Heart left ventricle (tissue), 16 donors: ENCODE measurements around the gene GFI1B. TPM values are rescaled to one million over a fixed set of nuclear protein-coding genes. Genes with fewer than 3 reads are reported as not detected.

Experiments used
- ATAC-seq, 4 donors: fragments of 200-7000 bp; cut with Tn5 transposase; one replicate each; pipeline ENCODE4 v1.9.1; 2020 to 2022; ENCODE audit warnings: moderate library complexity in 4 of 4, mild to moderate bottlenecking in 3 of 4, moderate number of reproducible peaks in 1 of 4
- DNase-seq, 5 donors: peaks; one replicate each; pipeline ENCODE4 v3.0.0-alpha.2; 2020
- H3K27ac ChIP-seq, 12 donors: fragments of 200-600 bp; sonication (generic) in 4 of 12; one replicate each; pipeline versions ENCODE4 v1.5.0 to v1.8.0; 2016 to 2022; ENCODE audit warnings: mild to moderate bottlenecking in 2 of 12
- H3K27me3 ChIP-seq, 9 donors: fragments of 200-600 bp; sonication (generic) in 2 of 9; one replicate each; pipeline versions ENCODE4 v1.5.1 to v1.8.0; 2016 to 2022; ENCODE audit warnings: mild to moderate bottlenecking in 3 of 9
- H3K36me3 ChIP-seq, 9 donors: fragments of 200-600 bp; sonication (generic) in 2 of 9; one replicate each; pipeline versions ENCODE4 v1.5.0 to v1.8.0; 2018 to 2022; ENCODE audit warnings: mild to moderate bottlenecking in 2 of 9
- H3K4me1 ChIP-seq, 12 donors: fragments of 200-600 bp; sonication (generic) in 4 of 12; one replicate each; pipeline versions ENCODE4 v1.5.0 to v1.8.0; 2016 to 2022; ENCODE audit warnings: mild to moderate bottlenecking in 3 of 12
- H3K4me3 ChIP-seq, 12 donors: fragments of 200-600 bp; sonication (generic) in 4 of 12; one replicate each; pipeline versions ENCODE4 v1.5.0 to v1.8.0; 2017 to 2022; ENCODE audit warnings: mild to moderate bottlenecking in 9 of 12, moderate library complexity in 4 of 12
- H3K9me3 ChIP-seq, 12 donors: fragments of 200-600 bp; sonication (generic) in 4 of 12; one replicate each; pipeline versions ENCODE4 v1.5.0 to v1.8.0; 2016 to 2022; ENCODE audit warnings: mild to moderate bottlenecking in 1 of 12
- POLR2A ChIP-seq, 2 donors: fragments of 450-650 bp; IDR thresholded peaks; one replicate each; pipeline ENCODE4 v1.6.1; 2017; ENCODE audit warnings: antibody characterized with exemption in 2 of 2, mild to moderate bottlenecking in 2 of 2, moderate library complexity in 2 of 2
- WGBS, 4 donors: extraction: QIAGEN DNeasy Blood & Tissue Kit in 2 of 4; methylation state at CpG; one replicate each; pipeline versions ENCODE4 v1.1.5 to v1.1.7; 2013 to 2018; 5-methylcytosine and 5-hydroxymethylcytosine counted together
- intact Hi-C, 10 donors: fragments of 100-400 bp; cut with DNase I; formaldehyde crosslinking; loops; one replicate each; pipeline versions ENCODE4 v1.11.1 to v1.14.2; 2022
- polyA plus RNA-seq, 2 donors: library from polyadenylated mRNA; stranded (reverse); fragments of 200-250 nt; gene quantifications; one replicate each; pipeline ENCODE4 v1.2.3, GENCODE V29; 2013
- total RNA-seq, 9 donors: library from RNA; depleted of rRNA in 2 of 9; stranded (reverse); fragments of >200 nt in 2 of 9; fragmentation: NEBNext Ultra II Directional in 3 of 9; extraction: Animal tissue kit (Norgen Biotek cat#: 25700) in 3 of 9; gene quantifications; one replicate each; pipeline versions ENCODE4 v1.1.0 to v1.2.4, GENCODE V29; 2016 to 2023
- TF ChIP-seq, protein P1 (sequence below), 12 donors: fragments of 200-600 bp; sonication (generic) in 4 of 12; IDR thresholded peaks; one replicate each; pipeline versions ENCODE4 v1.5.0 to v1.8.0; 2018 to 2022; ENCODE audit warnings: antibody characterized with exemption in 12 of 12, mild to moderate bottlenecking in 5 of 12
- donor health status: ischemic (EF 13 %, LVEDD 7.1; RV severe dilation, severe dysfunction).
- donor health status: healthy with polysubstance abuse.
- donor health status: DM: no; HTN: yes; CAD: no.
- donor health status: DM: no; HTN: no; CAD: no.
- donor health status: ischemic (EF 25% LVEDD 6.9; RV normal size, moderate dysfunction).
- donor health status: ischemic (EF 25% LVEDD 5.7; RV mildly dilated, moderate dysfunction).
- donor health status: healthy.
- donor health status: DM: yes; HTN: yes; CAD: no.
- donor health status: ischemic (EF 35%, LVEDD 5.7; RV mildly dilated, moderate dysfunction).
- donor health status: nonischemic (EF 11% LVEDD 7.7; RV severe dilation, severe dysfunction).
- donor health status: DM: yes; HTN: yes; CAD: no.
- donor health status: PGD.
- donor health status: ischemic (EF 29% LVEDD 5.4; RV normal size, mild dysfunction).
- donor health status: nonischemic (EF 23%, LVEDD 6.1; RV moderate dilation, normal function).

Gene GFI1B
- total and polyA plus RNA-seq, 11 donors = 0.06 to 0.39 (median 0.31) TPM; not detected in 6

DNA sequence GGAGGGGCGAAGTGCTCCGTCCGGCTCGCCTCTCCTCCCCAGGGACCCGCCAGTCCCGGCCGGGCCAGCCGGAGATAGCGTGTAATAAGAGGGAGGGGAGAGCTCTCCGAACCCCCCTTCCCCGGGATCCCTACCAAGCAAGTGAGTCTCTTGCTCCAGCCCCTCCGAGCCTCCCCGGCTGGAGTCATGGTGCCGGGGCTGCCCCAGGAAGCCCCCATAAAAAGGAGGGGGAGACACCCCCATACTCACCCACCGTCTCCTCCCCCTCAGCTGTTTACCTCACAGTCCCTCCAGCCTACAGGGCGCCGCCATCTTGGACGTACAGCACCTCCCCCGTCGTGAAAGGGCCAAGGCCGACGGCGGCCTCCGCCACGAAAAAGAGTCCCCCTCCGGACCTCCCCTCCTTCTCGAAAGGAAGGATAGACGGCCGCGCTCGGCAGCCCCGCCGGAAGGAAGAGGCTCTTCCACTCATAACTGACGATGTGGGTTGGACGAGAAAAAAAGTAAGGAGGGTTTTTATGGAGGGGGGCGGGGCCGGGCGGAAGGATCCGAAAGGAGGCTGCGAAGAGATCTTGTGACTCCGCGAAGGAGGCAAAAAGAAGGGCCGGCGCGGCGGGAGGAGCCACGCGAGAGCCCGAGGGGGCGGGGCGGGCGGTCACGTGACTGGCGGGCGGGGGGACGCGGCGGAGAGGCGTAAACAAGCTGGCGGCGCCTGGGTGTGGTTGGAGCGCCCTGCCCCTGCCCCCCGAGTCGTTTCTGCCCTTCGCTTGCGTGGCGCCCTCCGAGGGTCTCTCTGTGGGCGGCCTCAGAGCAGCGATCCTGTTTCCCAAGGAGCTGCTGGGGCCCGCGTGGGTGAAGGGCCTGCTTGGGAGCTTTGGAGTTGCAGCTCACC, 34.0 kb upstream of the GFI1B start, which contains the start of gene TSC1:
TSC1 (minus strand) TSS at position 323 of the 892 bp plus-strand sequence. CDS start 15,744 bp downstream, outside the sequence.
- Histone ChIP-seq H3K4me1 (peaks cover 0 to 50% (median 39%) of the 10 kb centered on the region in 12 donors), H3K4me3 (peak within 1 kb of the TSS; percentile 94 to 100 (median 96)), H3K36me3 (no peaks in the 10 kb centered on the region), H3K27ac (peak within 1 kb of the TSS; percentile 95 to 100 (median 97)), H3K9me3 (no peaks in the 10 kb centered on the region), H3K27me3 (no peaks in the 10 kb centered on the region)
- ATAC-seq (peak; percentile 83 to 93 (median 92)), DNase-seq (peak; percentile 97 to 99 (median 98))
- 0 to 1% (median 1%) methylated on average over 50 to 72 of the region's 72 CpGs for WGBS, 4 donors
- intact Hi-C loops = no loop called here
- TF ChIP-seq, protein P1, sequence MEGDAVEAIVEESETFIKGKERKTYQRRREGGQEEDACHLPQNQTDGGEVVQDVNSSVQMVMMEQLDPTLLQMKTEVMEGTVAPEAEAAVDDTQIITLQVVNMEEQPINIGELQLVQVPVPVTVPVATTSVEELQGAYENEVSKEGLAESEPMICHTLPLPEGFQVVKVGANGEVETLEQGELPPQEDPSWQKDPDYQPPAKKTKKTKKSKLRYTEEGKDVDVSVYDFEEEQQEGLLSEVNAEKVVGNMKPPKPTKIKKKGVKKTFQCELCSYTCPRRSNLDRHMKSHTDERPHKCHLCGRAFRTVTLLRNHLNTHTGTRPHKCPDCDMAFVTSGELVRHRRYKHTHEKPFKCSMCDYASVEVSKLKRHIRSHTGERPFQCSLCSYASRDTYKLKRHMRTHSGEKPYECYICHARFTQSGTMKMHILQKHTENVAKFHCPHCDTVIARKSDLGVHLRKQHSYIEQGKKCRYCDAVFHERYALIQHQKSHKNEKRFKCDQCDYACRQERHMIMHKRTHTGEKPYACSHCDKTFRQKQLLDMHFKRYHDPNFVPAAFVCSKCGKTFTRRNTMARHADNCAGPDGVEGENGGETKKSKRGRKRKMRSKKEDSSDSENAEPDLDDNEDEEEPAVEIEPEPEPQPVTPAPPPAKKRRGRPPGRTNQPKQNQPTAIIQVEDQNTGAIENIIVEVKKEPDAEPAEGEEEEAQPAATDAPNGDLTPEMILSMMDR (IDR thresholded peaks at IDR 0.05) = no peak
- TF ChIP-seq POLR2A (IDR thresholded peaks at IDR 0.05) = peak in 1 of 2 donors; percentile 61

DNA sequence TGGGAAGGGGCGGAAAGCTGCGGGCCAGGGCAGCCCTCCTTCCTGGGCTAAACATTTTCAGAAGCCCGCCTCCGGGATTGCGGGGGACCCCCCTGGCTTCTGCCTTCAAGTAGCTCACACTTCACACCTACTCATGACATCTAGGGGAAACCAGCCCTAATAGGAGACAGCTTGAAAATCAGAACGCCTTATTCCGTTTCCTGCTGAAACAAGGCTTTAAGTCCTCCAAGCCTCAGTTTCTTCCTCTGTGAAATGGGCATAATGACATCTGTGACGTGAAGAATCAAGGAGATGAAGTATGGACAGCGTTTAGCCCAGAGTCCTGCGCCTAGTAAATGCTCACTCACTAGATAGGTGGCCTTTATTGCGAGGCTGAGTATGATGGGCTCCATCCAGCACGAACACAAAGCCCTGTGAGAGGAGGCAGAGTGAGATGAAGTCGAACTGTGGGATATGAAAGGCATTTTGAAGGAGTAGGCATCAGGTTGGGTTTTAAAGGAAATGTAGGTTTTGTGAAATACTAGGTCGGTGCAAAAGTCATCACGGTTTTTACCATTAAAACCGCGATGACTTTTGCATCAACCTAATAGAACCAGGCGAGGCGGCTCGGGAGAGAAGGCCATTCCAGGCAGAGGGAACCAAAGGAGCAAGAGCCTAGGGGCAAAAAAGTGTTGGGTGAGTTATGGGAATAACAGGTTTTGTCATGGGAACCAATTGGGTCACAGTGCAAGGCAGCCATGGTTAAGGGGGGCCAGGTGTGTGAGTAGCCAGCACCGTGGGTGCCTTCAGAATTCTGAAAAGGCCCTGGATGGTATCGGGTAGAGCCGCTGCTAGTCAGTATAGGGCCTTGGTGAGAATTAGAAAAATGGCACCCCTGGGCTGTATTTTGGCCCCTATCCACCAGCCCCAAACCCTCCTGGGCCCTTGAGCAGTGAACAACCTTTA, 33.0 kb upstream of the GFI1B start:
- Histone ChIP-seq H3K36me3 (no peaks in the 10 kb centered on the region), H3K27me3 (no peaks in the 10 kb centered on the region), H3K4me1 (peaks cover 0 to 49% (median 35%) of the 10 kb centered on the region in 12 donors), H3K4me3 (peak overlapping the region; percentile 94 to 100 (median 96)), H3K27ac (peak overlapping the region; percentile 95 to 100 (median 97)), H3K9me3 (no peaks in the 10 kb centered on the region)
- intact Hi-C loops = no loop called here
- WGBS, 4 donors = 68 to 74% (median 70%) methylated on average over 22 to 23 of the region's 23 CpGs
- ATAC-seq (no peak), DNase-seq (no peak)
- no peak for TF ChIP-seq POLR2A (IDR thresholded peaks at IDR 0.05)
- TF ChIP-seq, protein P1 (IDR thresholded peaks at IDR 0.05) = no peak

DNA sequence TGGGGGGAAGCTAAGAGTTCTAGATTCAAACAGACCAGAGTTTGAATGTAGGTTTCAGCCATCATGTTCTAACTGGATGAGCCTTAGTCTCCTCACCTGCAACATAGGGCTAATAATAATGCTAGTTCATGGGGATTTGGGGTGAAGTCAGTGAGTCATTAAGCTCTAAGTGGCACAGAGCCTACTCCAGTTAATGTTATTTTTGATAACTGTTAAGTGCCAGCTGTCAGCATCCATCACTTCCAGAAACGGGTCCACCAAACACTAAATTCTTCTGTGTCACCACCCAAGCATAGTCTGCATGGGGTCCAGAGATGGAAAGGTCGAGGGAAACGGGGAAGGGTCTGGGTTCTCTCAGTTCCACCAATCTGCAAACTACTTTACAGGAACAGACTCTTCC, 32.3 kb upstream of the GFI1B start:
- DNase-seq (no peak), ATAC-seq (no peak)
- Histone ChIP-seq H3K9me3 (no peaks in the 10 kb centered on the region), H3K4me1 (peaks cover 0 to 42% (median 28%) of the 10 kb centered on the region in 12 donors), H3K4me3 (no peak overlapping the region), H3K27me3 (no peaks in the 10 kb centered on the region), H3K27ac (peak overlapping the region in 1 of 12 donors; percentile 27), H3K36me3 (no peaks in the 10 kb centered on the region)
- 31 to 45% (median 36%) methylated on average over 3 of the region's 3 CpGs for WGBS, 4 donors
- TF ChIP-seq, protein P1 (IDR thresholded peaks at IDR 0.05) = no peak
- TF ChIP-seq POLR2A (IDR thresholded peaks at IDR 0.05) = no peak
- intact Hi-C loops = no loop called here
